Panc1 (cell line): ENCODE measurements around the gene ACVR1B. TPM values are rescaled to one million over a fixed set of nuclear protein-coding genes. Genes with fewer than 3 reads are reported as not detected.

Source experiments
- ATAC-seq: fragments of 200-7000 bp; cut with Tn5 transposase; 2 replicates; pipeline ENCODE4 v1.9.1; 2020; ENCODE audit warnings: mild to moderate bottlenecking, moderate library complexity
- BruUV-seq: library from RNA; stranded (reverse); fragments of 400-500 nt; replicated peaks from 2 replicates; lab custom pipeline; 2021; lab: Mats Ljungman, UMichigan
- CTCF ChIA-PET: fragments of 300-600 bp; sonication (Branson Sonifier 250); formaldehyde crosslinking; loops from one replicate; lab custom pipeline; 2022; ENCODE audit warnings: antibody characterized with exemption; lab: Charles Lee
- POLR2A ChIA-PET: fragments of 300-600 bp; sonication (Branson Sonifier 250); formaldehyde crosslinking; loops from one replicate; lab custom pipeline; 2022; ENCODE audit warnings: antibody characterized with exemption; lab: Charles Lee
- DNase-seq: peaks from one replicate; pipeline ENCODE4 v3.0.0-alpha.2; 2010; ENCODE audit warnings: low read depth, low spot score
- H3K27ac ChIP-seq: 2 replicates; pipeline ENCODE4 v1.5.1; 2011; ENCODE audit warnings: mild to moderate bottlenecking, low read length, inconsistent platforms
- H3K27me3 ChIP-seq: fragments of 200-500 bp; sonication (Bioruptor generic); 2 replicates; pipeline ENCODE4 v1.6.0; 2014; ENCODE audit warnings: low read length, inconsistent platforms; ENCODE audit not compliant: control insufficient read depth, insufficient read depth
- H3K36me3 ChIP-seq: fragments of 200-500 bp; sonication (Bioruptor generic); 2 replicates; pipeline ENCODE4 v1.5.1; 2014; ENCODE audit warnings: inconsistent platforms, mild to moderate bottlenecking, low read length, moderate library complexity; ENCODE audit not compliant: control insufficient read depth, insufficient read depth
- H3K4me1 ChIP-seq: 2 replicates; pipeline ENCODE4 v1.5.1; 2011; ENCODE audit warnings: inconsistent platforms, mild to moderate bottlenecking, low read length, moderate library complexity; ENCODE audit not compliant: control insufficient read depth, insufficient read depth
- H3K4me3 ChIP-seq, 2 experiments: 2 replicates each; pipeline ENCODE4 v1.5.1; 2011 to 2012; ENCODE audit warnings: low read depth in 2 of 2, low read length in 2 of 2, mild to moderate bottlenecking in 2 of 2, inconsistent platforms in 1 of 2, moderate library complexity in 1 of 2
- H3K9me3 ChIP-seq: fragments of 200-500 bp; sonication (Bioruptor generic); 2 replicates; pipeline ENCODE4 v1.5.1; 2014; ENCODE audit warnings: low read depth, mild to moderate bottlenecking, inconsistent platforms, low read length, moderate library complexity; ENCODE audit not compliant: control insufficient read depth, insufficient read depth
- POLR2AphosphoS5 ChIP-seq: IDR thresholded peaks from 2 replicates; pipeline ENCODE4 v1.6.1; 2012; ENCODE audit warnings: mild to moderate bottlenecking, low read depth, low read length, moderate library complexity
- SIN3A ChIP-seq: IDR thresholded peaks from 2 replicates; pipeline ENCODE4 v1.6.1; 2012; ENCODE audit warnings: low read depth, mild to moderate bottlenecking, low read length, moderate library complexity, borderline replicate concordance; ENCODE audit not compliant: insufficient read depth
- TCF7L2 ChIP-seq: IDR thresholded peaks from 2 replicates; pipeline ENCODE4 v1.6.1; 2011; ENCODE audit warnings: mild to moderate bottlenecking, low read depth, low read length, inconsistent platforms
- in situ Hi-C: cut with HindIII; loops from 2 replicates; pipeline ENCODE4 v1.10.0; 2016; ENCODE audit warnings: low sequenced_read_pairs, low pct_unique_long_range_greater_than_20kb
- intact Hi-C: fragments of 100-400 bp; cut with micrococcal nuclease; formaldehyde crosslinking; loops from one replicate; pipeline ENCODE4 v1.10.0; 2022; ENCODE audit not compliant: unreplicated experiment
- total RNA-seq: library from RNA; stranded (reverse); gene quantifications from one replicate; pipeline ENCODE4 v1.2.1, GENCODE V29; 2021; ENCODE audit not compliant: unreplicated experiment
- TF ChIP-seq, protein P1 (sequence below), 2 experiments: IDR thresholded peaks; 2 replicates each; pipeline ENCODE4 v1.6.1; 2011 to 2012; ENCODE audit warnings: low read depth in 2 of 2, control low read depth in 1 of 2, low read length in 1 of 2, mild to moderate bottlenecking in 1 of 2, moderate library complexity in 1 of 2; ENCODE audit not compliant: insufficient read depth in 1 of 2
- TF ChIP-seq, protein P2 (sequence below): fragments of 450-650 bp; IDR thresholded peaks from 2 replicates; pipeline ENCODE4 v1.5.1; 2017; ENCODE audit warnings: mild to moderate bottlenecking

The ACVR1B gene
- total RNA-seq, 1 experiment from 2014 or later: 23.0 TPM

DNA sequence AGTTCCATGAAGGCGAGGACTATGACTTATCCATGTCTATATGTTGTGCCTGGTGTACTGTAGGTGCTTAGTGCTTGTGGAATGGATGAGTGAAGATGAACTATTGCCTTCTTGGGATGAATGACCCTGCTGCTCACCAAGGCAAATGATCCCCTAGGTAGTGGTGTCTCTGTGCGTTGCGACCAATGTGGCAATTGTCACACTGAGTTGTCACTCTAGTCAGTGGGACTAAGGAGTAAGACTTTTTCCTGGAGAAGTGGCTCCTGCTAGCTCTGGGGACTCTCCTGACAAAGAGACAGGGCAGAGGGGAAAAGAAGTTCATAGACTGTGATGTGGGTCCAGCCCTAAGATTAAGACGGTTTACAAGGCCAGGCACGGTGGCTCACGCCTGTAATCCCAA is 3.4 kb upstream of the ACVR1B start:
- Histone ChIP-seq H3K4me3 (no peak overlapping the region), H3K36me3 (peaks cover 5% of the 10 kb centered on the region; the same call in 1 of the 2 replicates), H3K27me3 (peaks cover 12% of the 10 kb centered on the region), H3K9me3 (peaks cover 16% of the 10 kb centered on the region), H3K27ac (no peak overlapping the region), H3K4me1 (0 out of 2 replicates have a peak, but pooled peaks cover 6% of the 10 kb centered on the region)
- CTCF ChIA-PET: no interaction called here
- no peak for DNase-seq
- intact Hi-C loops (no loop called here), in situ Hi-C loops (no loop called here)
- no peak for ATAC-seq
- TF ChIP-seq, protein P1, sequence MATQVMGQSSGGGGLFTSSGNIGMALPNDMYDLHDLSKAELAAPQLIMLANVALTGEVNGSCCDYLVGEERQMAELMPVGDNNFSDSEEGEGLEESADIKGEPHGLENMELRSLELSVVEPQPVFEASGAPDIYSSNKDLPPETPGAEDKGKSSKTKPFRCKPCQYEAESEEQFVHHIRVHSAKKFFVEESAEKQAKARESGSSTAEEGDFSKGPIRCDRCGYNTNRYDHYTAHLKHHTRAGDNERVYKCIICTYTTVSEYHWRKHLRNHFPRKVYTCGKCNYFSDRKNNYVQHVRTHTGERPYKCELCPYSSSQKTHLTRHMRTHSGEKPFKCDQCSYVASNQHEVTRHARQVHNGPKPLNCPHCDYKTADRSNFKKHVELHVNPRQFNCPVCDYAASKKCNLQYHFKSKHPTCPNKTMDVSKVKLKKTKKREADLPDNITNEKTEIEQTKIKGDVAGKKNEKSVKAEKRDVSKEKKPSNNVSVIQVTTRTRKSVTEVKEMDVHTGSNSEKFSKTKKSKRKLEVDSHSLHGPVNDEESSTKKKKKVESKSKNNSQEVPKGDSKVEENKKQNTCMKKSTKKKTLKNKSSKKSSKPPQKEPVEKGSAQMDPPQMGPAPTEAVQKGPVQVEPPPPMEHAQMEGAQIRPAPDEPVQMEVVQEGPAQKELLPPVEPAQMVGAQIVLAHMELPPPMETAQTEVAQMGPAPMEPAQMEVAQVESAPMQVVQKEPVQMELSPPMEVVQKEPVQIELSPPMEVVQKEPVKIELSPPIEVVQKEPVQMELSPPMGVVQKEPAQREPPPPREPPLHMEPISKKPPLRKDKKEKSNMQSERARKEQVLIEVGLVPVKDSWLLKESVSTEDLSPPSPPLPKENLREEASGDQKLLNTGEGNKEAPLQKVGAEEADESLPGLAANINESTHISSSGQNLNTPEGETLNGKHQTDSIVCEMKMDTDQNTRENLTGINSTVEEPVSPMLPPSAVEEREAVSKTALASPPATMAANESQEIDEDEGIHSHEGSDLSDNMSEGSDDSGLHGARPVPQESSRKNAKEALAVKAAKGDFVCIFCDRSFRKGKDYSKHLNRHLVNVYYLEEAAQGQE (IDR thresholded peaks at IDR 0.05; ENCODE audit: insufficient read depth in 1 of 2, low read depth in 2 of 2, low read length in 1 of 2): no peak
- no peak for TF ChIP-seq SIN3A
- no TSS peak for BruUV-seq
- POLR2A ChIA-PET: no interaction called here

DNA sequence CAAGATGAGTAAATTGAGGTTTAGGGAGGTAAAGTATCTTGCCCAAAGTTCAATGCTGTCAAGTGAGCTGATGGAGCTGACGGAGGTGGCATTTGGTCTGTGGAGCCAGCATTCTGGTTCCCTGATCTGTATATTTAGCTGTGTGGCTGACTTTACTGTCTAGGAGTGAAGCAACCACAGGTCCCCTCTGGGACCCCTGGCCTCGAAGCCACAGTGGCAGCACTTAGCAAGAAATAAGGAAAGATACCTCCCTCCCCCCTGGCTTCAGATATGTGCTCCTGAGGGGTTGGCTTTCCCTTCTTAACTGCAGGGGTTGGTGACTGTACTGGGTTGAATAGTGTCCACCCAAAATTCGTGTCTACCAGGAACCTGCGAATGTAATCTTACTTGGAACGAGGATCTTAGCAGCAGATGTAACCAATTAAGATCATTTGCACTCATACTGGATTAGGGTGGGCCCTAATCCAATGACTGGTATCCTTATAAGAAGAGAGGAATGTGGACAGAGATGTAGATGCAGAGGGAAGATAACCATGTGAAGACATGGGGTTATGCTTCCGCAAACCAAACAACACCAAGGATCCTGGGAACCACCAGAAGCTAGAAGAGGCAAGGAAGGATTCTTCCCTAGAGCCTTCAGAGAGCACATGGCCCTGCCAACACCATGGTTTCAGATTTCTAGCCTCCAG is 2.0 kb upstream of the ACVR1B start:
- peaks cover 5% of the 10 kb centered on the region; the same call in 1 of the 2 replicates for H3K36me3 ChIP-seq

More for the DNA sequence above, 2.0 kb upstream of the ACVR1B start:
- ATAC-seq (no peak), DNase-seq (no peak)
- H3K27ac ChIP-seq: no peak overlapping the region
- POLR2A ChIA-PET: no interaction called here
- CTCF ChIA-PET: interaction anchor here (0.6 kb wide), 1 partner anchor 19 kb away, joined by 3 read pairs; no protein-coding TSS in a partner anchor
- BruUV-seq: no TSS peak
- TF ChIP-seq, protein P1 (IDR thresholded peaks at IDR 0.05; ENCODE audit: insufficient read depth in 1 of 2, low read depth in 2 of 2, low read length in 1 of 2): no peak
- TF ChIP-seq, protein P2, sequence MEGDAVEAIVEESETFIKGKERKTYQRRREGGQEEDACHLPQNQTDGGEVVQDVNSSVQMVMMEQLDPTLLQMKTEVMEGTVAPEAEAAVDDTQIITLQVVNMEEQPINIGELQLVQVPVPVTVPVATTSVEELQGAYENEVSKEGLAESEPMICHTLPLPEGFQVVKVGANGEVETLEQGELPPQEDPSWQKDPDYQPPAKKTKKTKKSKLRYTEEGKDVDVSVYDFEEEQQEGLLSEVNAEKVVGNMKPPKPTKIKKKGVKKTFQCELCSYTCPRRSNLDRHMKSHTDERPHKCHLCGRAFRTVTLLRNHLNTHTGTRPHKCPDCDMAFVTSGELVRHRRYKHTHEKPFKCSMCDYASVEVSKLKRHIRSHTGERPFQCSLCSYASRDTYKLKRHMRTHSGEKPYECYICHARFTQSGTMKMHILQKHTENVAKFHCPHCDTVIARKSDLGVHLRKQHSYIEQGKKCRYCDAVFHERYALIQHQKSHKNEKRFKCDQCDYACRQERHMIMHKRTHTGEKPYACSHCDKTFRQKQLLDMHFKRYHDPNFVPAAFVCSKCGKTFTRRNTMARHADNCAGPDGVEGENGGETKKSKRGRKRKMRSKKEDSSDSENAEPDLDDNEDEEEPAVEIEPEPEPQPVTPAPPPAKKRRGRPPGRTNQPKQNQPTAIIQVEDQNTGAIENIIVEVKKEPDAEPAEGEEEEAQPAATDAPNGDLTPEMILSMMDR: no peak
- no peak for TF ChIP-seq SIN3A
- no peak for TF ChIP-seq POLR2AphosphoS5
- TF ChIP-seq TCF7L2: no peak
- H3K9me3 ChIP-seq: peaks cover 11% of the 10 kb centered on the region
- intact Hi-C loops: no loop called here
- in situ Hi-C loops: no loop called here
- peaks cover 12% of the 10 kb centered on the region for H3K27me3 ChIP-seq
- H3K4me1 ChIP-seq: peaks cover 19% of the 10 kb centered on the region
- no peak overlapping the region for H3K4me3 ChIP-seq
